DOHH2 (cell line): Measurements from ENCODE around the gene NOXA1.

Experiments
- CTCF ChIP-seq: fragments of 200-600 bp; sonication (generic); IDR thresholded peaks from one replicate; pipeline ENCODE4 v1.5.1; 2014; ENCODE audit warnings: antibody characterized with exemption, mild to moderate bottlenecking, low read depth, low read length; ENCODE audit not compliant: poor library complexity, severe bottlenecking
- EZH2phosphoT487 ChIP-seq: fragments of 200-600 bp; sonication (generic); IDR thresholded peaks from 2 replicates; pipeline ENCODE4 v1.6.1; 2017; ENCODE audit warnings: borderline replicate concordance, mild to moderate bottlenecking, antibody characterized with exemption, low read length, moderate library complexity, mixed read lengths

- TF ChIP-seq CTCF (no peak), EZH2phosphoT487 (no peak)
Measured at GRCh38 chr9:137430723-137431415, 7.7 kb downstream of the NOXA1 start.
